H1 (cell line): ENCODE data around the gene FNDC11. TPM values are rescaled to one million over a fixed set of nuclear protein-coding genes. Genes with fewer than 3 reads are reported as not detected.

ENCODE experiments used
- BCL11A ChIP-seq, 2 experiments: IDR thresholded peaks; one replicate each; pipeline ENCODE4 v1.6.1; 2011; ENCODE audit warnings: low read depth in 2 of 2, low read length in 2 of 2, mild to moderate bottlenecking in 2 of 2
- CBX8 ChIP-seq: fragments of 300-800, 300-1000 bp; sonication (generic); IDR thresholded peaks from 2 replicates; pipeline ENCODE4 v1.7.1; 2016; ENCODE audit warnings: low read depth, low read length, borderline replicate concordance
- CHD7 ChIP-seq: fragments of 300-600 bp; sonication (generic); IDR thresholded peaks from 2 replicates; pipeline ENCODE4 v1.7.1; 2012; ENCODE audit warnings: low read length, moderate library complexity, mild to moderate bottlenecking, inconsistent platforms; ENCODE audit not compliant: insufficient replicate concordance
- JUN ChIP-seq: IDR thresholded peaks from 2 replicates; pipeline ENCODE4 v1.6.1; 2011; ENCODE audit warnings: low read depth, mild to moderate bottlenecking, improper control_type of control experiment, low read length
- KDM5A ChIP-seq: fragments of 200-600 bp; IDR thresholded peaks from 2 replicates; pipeline ENCODE4 v1.7.1; 2012; ENCODE audit warnings: mild to moderate bottlenecking, low read length, inconsistent platforms, mixed read lengths
- NANOG ChIP-seq: IDR thresholded peaks from 2 replicates; pipeline ENCODE4 v1.6.1; 2011; ENCODE audit warnings: low read length, low read depth, mild to moderate bottlenecking, inconsistent platforms; ENCODE audit not compliant: insufficient read depth, poor library complexity, severe bottlenecking
- POLR2AphosphoS5 ChIP-seq: IDR thresholded peaks from 2 replicates; pipeline ENCODE4 v1.6.1; 2011; ENCODE audit warnings: low read depth, low read length
- RNF2 ChIP-seq: fragments of 200-900, 300-1000 bp; sonication (generic); IDR thresholded peaks from 2 replicates; pipeline ENCODE4 v1.7.1; 2016; ENCODE audit warnings: borderline replicate concordance, low read depth, mild to moderate bottlenecking, antibody characterized with exemption, low read length; ENCODE audit not compliant: poor library complexity, severe bottlenecking; ENCODE audit errors: missing control alignments
- SAP30 ChIP-seq: fragments of 300-600 bp; sonication (generic); IDR thresholded peaks from 2 replicates; pipeline ENCODE4 v1.7.1; 2012; ENCODE audit warnings: low read length, moderate library complexity, mild to moderate bottlenecking, inconsistent platforms; ENCODE audit not compliant: insufficient read depth, insufficient replicate concordance
- SIRT6 ChIP-seq: IDR thresholded peaks from one replicate; pipeline ENCODE4 v1.7.1; 2012; ENCODE audit warnings: low read length, inconsistent platforms
- TBP ChIP-seq: IDR thresholded peaks from 2 replicates; pipeline ENCODE4 v1.6.1; 2011; ENCODE audit warnings: low read depth, low read length, improper control_type of control experiment
- YY1 ChIP-seq: IDR thresholded peaks from 2 replicates; pipeline ENCODE4 v1.6.1; 2011; ENCODE audit warnings: low read depth, mild to moderate bottlenecking, low read length
- polyA plus RNA-seq, 7 experiments: library from polyadenylated mRNA; depleted of rRNA in 3 of 7; stranded (reverse) in 5 of 7; unstranded in 2 of 7; fragments of >200 nt in 5 of 7; fragments of 200-250 nt in 2 of 7; gene quantifications; 1 replicate in 5 of 7; 2 replicates in 1 of 7; 4 replicates in 1 of 7; pipeline versions ENCODE4 v1.2.1 to v1.2.3, GENCODE V29; 2011 to 2013; ENCODE audit warnings: missing spikeins in 2 of 7, mixed read lengths in 2 of 7
- total RNA-seq: library from RNA; stranded (reverse); fragmentation: NEBNext Ultra II Directional; extraction: Animal tissue kit (Norgen Biotek cat#: 25700); gene quantifications from 2 replicates; pipeline ENCODE4 v1.2.1, GENCODE V29; 2021

The FNDC11 gene
- total and polyA plus RNA-seq, 2 of the 8 experiments (the other 6 are each of a cell fraction or from before 2014, with no cell fraction given) = 2.6 to 8.8 TPM

GRCh38 chr20:63504642-63505041 is 49.3 kb upstream of the FNDC11 start (continued):
- TF ChIP-seq CHD7 (no peak), JUN (no peak), SIRT6 (no peak), BCL11A (IDR thresholded peaks at IDR 0.05; ENCODE audit: low read depth in 2 of 2, low read length in 2 of 2) (no peak), POLR2AphosphoS5 (no peak), TBP (no peak), CBX8 (no peak), SAP30 (no peak), RNF2 (no peak), NANOG (no peak), KDM5A (no peak), YY1 (no peak)
